GM21447 (cell line): Measurements from ENCODE around the gene SLC44A1.

Experiments
- ATAC-seq: cut with Tn5 transposase; IDR thresholded peaks from one replicate; pipeline ENCODE4 v1.9.1; 2021; ENCODE audit not compliant: unreplicated experiment

Gene SLC44A1

GRCh38 chr9:105269593-105269992 lies 25.1 kb downstream of the SLC44A1 start:
- ATAC-seq = no peak

- ATAC-seq = no peak
These were observed 26.3 kb downstream of the SLC44A1 start for GRCh38 chr9:105270711-105271110.

DNA sequence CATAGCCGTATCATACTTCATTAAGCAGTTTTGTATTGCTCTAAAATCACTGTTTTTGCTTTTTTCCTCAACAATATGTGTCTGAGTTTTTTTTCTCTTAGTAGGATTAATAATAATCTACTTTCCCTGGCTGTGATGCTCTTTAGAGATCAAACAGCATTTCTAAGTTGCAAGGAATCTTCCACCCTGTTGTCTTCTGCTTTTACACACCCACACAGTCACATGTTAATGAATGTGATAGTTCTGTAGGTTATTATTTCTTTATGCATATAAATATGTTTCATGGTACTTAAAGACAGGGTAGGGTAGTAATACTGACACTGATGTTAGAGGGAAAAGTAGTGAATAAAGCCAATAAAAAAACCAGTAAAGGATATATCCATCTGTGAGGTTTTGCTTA lies 29.3 kb downstream of the SLC44A1 start:
- no peak for ATAC-seq

- no peak for ATAC-seq
These were observed 30.7 kb downstream of the SLC44A1 start for GRCh38 chr9:105275111-105275510.

- ATAC-seq = no peak
These were observed 31.5 kb downstream of the SLC44A1 start for GRCh38 chr9:105275938-105276337.

GRCh38 chr9:105278751-105279150 lies 34.3 kb downstream of the SLC44A1 start:
- no peak for ATAC-seq

GRCh38 chr9:105280691-105281090 lies 36.2 kb downstream of the SLC44A1 start:
- ATAC-seq = no peak

DNA sequence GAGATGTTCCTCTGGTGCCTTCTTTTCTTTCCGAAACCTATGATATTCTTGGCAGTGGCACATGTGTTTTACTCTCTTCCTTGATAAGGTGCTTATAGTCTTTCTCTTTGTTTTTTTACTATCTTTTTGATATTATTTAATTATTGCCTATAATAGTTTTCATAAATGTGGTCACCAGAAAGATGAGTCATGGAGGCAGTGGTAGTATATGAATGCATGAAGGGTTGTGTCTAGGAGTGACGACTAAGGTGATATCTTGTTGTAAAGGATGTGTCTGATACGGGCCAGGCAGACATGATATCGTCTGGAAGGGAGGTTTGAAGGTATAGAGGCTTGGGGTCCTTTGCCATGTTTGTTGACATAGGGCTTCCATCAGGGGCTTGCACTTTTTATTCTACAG lies 36.8 kb downstream of the SLC44A1 start:
- ATAC-seq = no peak

- ATAC-seq = no peak
These were observed 37.5 kb downstream of the SLC44A1 start for GRCh38 chr9:105281926-105282325.

DNA sequence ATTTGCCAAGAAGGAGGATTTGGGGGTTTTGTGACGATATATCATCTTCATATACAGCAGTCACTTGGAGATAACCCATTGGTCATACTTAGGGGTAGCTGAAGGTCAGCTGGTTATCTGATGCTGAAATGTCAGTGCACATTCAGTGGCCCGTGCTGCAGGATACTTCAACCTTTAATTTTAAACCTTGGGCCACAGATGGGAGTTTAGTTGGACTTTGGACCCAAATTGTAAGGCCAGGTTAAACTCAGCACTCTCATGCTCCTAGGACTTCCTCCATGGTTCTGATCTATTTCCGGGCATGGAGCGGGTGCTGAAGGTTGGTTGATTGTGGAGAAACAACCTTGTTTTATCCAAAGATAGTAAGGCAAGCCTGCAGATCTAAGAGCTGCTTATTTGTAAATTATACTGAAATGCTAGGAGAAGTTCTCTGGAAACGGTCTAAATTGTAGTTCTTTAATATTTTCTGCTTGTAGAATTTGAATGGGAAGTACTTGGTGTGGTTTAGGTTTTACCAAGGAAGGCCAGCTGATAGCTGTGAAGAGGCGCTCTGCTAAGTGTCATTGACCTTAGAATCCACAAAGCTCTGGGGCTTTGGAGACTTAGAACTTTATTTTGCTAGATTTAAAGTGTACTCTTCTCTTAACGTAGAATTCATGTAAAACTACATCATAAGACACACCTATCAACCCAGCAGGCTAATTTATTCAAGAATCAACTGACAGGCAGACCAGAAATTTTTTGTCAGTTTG lies 38.6 kb downstream of the SLC44A1 start:
- ATAC-seq = no peak

DNA sequence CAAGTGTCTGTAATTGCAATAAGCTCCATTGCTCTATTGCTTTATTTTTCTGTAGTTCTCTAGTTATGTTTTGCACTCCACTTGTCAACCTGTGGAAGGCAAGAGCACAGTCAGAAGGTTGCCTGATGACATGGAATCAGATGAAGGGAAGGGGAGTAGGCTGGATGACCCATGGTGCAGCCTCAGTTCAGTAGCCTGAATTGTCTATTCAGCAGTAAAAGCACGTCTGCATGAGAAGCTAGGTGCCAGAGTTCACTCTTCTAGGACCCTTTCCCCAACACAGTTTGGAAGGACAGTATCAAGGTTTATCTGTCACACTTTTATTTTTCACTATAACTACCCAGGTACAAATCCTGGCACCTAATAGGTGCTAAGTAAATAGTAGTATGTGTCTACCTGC lies 39.3 kb downstream of the SLC44A1 start:
- no peak for ATAC-seq

- ATAC-seq = no peak
These were observed 40.0 kb downstream of the SLC44A1 start for GRCh38 chr9:105284463-105284862.

GRCh38 chr9:105286098-105286497 lies 41.6 kb downstream of the SLC44A1 start:
- ATAC-seq = no peak

- ATAC-seq = no peak
These were observed 44.9 kb downstream of the SLC44A1 start for GRCh38 chr9:105289305-105289704.

DNA sequence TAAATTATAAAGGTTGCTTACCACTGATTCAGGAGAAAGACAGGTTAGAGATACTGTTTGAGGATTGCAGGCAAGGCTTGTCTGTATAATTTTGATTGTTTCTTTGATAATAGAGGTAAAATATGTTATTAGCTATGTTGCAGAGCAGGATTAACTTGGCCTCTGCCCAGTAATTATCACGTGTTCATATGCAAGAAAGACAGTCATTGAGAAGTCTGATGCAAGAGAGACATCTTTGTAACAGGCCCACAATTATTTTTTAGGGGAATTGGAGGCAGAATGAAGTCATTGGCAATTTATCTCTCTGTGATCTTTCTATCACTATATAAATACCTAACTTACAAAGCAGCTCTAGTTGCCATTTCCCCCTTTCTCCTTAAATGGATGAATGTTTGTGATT lies 46.0 kb downstream of the SLC44A1 start:
- ATAC-seq = no peak

- no peak for ATAC-seq
These were observed 46.5 kb downstream of the SLC44A1 start for GRCh38 chr9:105290954-105291353.

GRCh38 chr9:105291422-105291859 lies 47.0 kb downstream of the SLC44A1 start:
- no peak for ATAC-seq

- ATAC-seq = no peak
These were observed 47.5 kb downstream of the SLC44A1 start for GRCh38 chr9:105291938-105292337.

DNA sequence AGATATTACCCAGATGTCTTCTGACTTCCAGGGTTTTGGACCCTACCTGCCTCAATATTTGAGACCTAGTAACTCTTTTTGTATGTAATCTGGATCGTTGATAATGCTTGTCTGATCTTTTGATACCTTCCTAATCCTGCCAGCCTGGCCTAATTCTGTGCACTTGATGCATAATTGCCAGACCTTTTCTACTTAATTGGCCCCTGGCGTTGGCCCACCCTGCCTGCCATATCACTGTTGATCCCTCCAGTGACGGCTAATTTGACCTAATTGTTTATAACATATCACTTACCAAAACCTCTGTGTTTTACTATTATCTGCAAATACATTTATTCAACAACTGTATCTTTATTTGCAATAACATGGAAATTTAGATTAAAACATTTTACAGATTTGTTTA lies 49.0 kb downstream of the SLC44A1 start:
- ATAC-seq = no peak

GRCh38 chr9:105295201-105295550 lies 50.7 kb downstream of the SLC44A1 start:
- no peak for ATAC-seq

GRCh38 chr9:105295986-105296385 lies 51.5 kb downstream of the SLC44A1 start:
- ATAC-seq = no peak

DNA sequence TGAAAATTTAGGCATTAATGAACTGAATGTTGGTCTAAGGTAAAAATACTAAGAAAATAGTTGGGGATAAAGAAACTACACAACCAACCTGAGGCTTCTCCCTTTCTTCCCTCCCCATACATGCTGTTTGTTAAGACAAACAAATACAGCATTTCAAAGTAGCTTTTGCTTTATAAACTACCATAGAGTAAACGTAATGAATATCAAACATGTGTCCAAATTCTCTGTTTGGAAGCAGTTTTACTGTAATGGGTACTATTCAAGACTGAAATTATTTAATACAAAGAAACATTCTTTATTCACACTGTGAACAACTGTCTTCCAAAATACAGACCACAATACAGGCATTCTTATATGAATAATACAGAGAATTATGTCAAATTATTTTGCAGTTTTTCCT lies 52.0 kb downstream of the SLC44A1 start:
- no peak for ATAC-seq

DNA sequence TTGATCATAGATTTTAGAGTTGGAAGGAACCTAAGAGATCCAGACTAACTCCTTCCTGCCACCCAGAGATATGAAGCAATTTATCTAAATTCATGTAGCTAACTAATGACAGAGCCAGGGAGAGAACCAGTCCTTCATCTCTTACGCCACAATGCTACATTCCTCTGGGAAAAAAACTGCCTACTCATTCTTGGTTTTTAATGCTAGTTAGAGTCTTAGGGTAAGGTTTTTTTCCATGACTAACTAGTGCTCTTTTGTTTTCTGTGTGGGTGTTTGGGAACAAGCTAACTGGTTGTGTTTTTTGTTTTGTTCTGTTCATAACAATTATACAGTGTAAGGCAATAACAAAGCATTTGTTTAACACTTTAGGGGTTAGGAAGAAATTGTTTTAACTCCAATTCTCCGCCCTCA lies 52.4 kb downstream of the SLC44A1 start:
- no peak for ATAC-seq
